MG63 (cell line): ENCODE measurements around the gene KRTAP5-3. TPM values are rescaled to one million over a fixed set of nuclear protein-coding genes. Genes with fewer than 3 reads are reported as not detected.

Source experiments
- DNase-seq: peaks from one replicate; pipeline ENCODE4 v3.0.0-alpha.2; 2020
- H3K27me3 ChIP-seq: fragments of 250-450 bp; sonication (Bioruptor Pico); 2 replicates; pipeline ENCODE4 v1.5.1; 2020; ENCODE audit warnings: mild to moderate bottlenecking, moderate library complexity
- H3K36me3 ChIP-seq: fragments of 250-450 bp; sonication (Bioruptor Pico); 2 replicates; pipeline ENCODE4 v1.5.1; 2020; ENCODE audit warnings: mild to moderate bottlenecking, moderate library complexity
- H3K4me3 ChIP-seq: fragments of 250-450 bp; sonication (Bioruptor Pico); 2 replicates; pipeline ENCODE4 v1.5.1; 2020; ENCODE audit warnings: mild to moderate bottlenecking, moderate library complexity
- H3K9me3 ChIP-seq: fragments of 250-450 bp; sonication (Bioruptor Pico); 2 replicates; pipeline ENCODE4 v1.5.1; 2020; ENCODE audit warnings: mild to moderate bottlenecking, moderate library complexity
- total RNA-seq: library from RNA; depleted of rRNA; stranded (reverse); fragments of >200 nt; shearing (Covaris generic); gene quantifications from 2 replicates; pipeline ENCODE4 v1.2.3, GENCODE V29; 2014; ENCODE audit warnings: low replicate concordance

The KRTAP5-3 gene
- total RNA-seq, 1 experiment from 2014 or later = not detected

DNA sequence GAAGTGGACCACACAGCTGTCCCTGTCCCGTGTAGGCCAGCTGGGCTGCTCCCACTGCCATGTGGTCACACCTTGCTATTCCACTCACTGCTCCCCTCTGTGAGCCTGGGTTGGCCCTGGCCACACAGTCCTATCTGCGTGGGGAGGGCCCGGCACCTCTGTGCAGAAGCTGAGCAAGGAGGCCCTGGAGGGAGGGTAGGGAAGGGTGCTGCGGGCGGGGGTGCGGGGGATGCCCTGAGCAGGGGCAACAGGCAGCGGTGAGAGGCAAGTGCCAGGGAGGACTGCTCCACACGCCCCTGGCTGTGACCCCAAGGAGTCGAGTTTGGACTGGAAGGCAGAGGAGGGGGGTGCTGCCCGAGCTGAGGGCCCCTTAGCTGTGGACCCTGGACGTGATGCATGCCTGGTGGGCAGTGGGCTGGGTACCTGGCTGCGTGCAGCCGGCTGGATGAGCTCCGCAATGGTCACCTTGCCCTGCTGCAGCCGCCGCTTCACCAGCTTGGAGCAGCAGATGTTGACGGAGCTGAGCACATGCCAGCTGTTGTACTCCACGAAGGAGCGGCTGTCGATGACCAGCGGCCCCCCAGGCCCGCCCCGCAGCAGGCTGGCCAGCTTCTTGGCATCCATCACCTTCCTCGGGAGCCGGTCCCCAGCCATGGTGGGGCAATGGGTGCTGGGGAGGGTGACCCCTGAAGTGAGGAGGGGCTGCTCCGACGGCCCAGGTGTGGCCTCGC is 42.9 kb downstream of the KRTAP5-3 start:
- Histone ChIP-seq H3K27me3 (no peaks in the 10 kb centered on the region), H3K36me3 (peaks cover 5% of the 10 kb centered on the region), H3K9me3 (no peaks in the 10 kb centered on the region), H3K4me3 (no peak overlapping the region)
- DNase-seq = no peak

DNA sequence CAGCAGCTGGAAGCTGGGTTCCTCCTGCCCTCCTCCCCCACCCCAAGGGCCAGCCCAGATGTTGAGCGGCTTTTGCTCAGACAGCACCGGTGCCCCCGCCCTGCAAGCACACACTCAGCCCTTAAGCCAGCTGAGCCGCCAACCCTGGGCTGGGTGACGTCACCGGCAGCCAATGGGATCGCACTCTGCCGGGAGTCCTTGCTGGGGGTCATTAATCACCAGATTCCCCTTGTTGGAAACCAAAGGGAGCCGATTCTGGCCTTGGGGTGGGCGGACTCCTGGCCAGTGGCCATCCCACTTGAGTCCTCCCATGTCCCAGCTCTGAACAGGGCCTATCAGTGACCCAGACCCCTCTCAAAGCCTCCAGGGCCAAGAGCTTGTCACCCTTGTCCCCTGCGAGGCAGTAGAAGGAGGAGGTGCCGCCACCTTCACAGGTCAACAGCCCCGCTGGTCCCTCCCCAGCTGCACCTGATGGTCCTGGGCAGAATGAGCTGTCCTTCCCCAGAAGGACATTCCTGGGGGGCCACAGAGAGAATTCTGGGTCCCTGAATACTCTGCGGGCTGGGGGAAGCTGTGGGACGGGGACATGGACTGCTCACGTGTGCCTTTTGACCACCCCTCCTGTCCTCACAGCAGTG is 43.6 kb downstream of the KRTAP5-3 start:
- Histone ChIP-seq H3K9me3 (no peaks in the 10 kb centered on the region), H3K27me3 (no peaks in the 10 kb centered on the region), H3K4me3 (no peak overlapping the region), H3K36me3 (peaks cover 5% of the 10 kb centered on the region)
- DNase-seq = peak; percentile 87

- Histone ChIP-seq H3K36me3 (peaks cover 5% of the 10 kb centered on the region), H3K27me3 (no peaks in the 10 kb centered on the region), H3K9me3 (no peaks in the 10 kb centered on the region)
Measured at GRCh38 chr11:1563697-1564534, 44.3 kb downstream of the KRTAP5-3 start.

DNA sequence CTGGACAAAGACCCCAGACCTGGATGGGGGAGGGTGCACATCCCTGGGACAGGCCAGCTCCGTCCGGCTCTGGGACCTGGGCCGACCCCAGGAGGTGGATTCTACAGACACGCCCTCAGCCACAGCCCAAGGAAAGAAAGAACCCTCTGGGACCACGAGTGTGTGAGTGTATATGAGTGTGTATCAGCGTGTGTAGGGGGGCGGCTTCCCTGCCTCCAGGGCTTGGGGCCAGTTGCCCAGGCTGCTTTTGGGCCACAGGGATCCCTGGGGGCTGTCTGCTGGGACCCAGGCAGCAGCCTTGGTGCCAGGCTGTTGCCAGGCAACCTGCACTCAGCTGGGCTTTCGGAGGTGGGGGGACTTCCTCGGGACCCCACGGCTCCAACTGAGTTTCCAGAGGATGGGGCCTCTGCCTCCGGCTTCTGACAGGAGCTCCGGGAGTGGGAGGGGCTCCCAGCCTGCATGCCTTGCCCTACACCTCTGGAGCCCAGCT is 45.1 kb downstream of the KRTAP5-3 start:
- DNase-seq = no peak
- no peak overlapping the region for H3K4me3 ChIP-seq

More at GRCh38 chr11:1563697-1564534, 44.3 kb downstream of the KRTAP5-3 start:
- no peak for DNase-seq
- H3K4me3 ChIP-seq = no peak overlapping the region

DNA sequence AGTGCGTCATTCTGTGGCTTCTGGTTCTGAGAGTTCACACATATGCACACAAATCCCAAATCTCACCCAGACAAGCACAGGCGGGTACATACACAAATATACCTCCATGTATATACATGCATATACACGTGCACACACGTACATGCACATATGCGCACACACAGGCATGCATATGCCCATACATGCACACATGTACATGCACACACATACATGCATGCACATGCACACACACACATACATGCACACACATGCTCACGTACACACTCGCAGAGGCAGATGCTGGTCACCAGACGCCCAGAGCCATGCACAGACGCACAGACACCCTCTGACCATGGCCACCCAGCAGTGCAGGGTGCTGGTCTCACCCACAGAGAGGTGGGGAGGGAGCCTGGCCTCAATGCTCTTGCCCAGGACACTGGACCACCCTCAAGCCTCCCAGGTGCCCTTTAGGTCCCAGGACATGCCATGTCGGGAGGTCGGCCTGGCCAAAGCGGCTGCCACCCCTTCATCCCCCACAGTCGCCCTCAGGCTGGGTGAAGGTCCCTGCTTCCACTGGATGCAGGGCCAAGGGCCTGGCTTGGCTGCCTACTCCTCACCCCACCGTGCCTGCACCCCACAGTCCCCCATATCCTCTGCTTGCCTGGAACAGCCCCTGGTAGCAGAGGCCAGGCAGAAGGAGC is 45.7 kb downstream of the KRTAP5-3 start:
- H3K4me3 ChIP-seq = no peak overlapping the region
- no peaks in the 10 kb centered on the region for H3K9me3 ChIP-seq
- no peaks in the 10 kb centered on the region for H3K27me3 ChIP-seq
- peaks cover 12% of the 10 kb centered on the region for H3K36me3 ChIP-seq
- no peak for DNase-seq

More for the DNA sequence above, 45.1 kb downstream of the KRTAP5-3 start:
- Histone ChIP-seq H3K27me3 (no peaks in the 10 kb centered on the region), H3K9me3 (no peaks in the 10 kb centered on the region), H3K36me3 (peaks cover 8% of the 10 kb centered on the region)

GRCh38 chr11:1561955-1562354 is 46.3 kb downstream of the KRTAP5-3 start:
- DNase-seq = no peak
- Histone ChIP-seq H3K27me3 (no peaks in the 10 kb centered on the region), H3K9me3 (no peaks in the 10 kb centered on the region), H3K36me3 (peaks cover 15% of the 10 kb centered on the region), H3K4me3 (no peak overlapping the region)

DNA sequence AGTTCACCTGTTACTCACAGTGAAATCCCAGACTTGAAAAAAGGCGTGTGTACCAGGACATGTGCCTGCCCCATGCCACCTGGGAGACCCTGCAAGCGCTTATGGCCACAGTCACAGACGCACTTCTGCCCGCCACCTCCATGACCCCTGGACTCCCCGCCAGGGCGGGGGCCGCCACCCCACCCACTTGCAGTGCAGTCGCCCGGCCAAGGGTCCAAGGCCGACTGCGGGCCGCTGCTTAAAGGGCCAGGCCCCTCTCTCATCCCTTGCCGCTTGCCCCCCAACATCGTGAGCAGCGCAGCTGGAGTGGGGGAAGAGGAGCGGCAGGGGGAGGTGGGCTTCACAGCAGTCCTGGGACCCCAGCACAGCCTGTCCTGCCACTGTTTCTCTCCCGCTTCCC is 47.0 kb downstream of the KRTAP5-3 start:
- Histone ChIP-seq H3K36me3 (peaks cover 15% of the 10 kb centered on the region), H3K4me3 (no peak overlapping the region), H3K27me3 (no peaks in the 10 kb centered on the region), H3K9me3 (no peaks in the 10 kb centered on the region)
- no peak for DNase-seq

- H3K4me3 ChIP-seq = no peak overlapping the region
- DNase-seq = no peak
- H3K9me3 ChIP-seq = no peaks in the 10 kb centered on the region
- H3K27me3 ChIP-seq = no peaks in the 10 kb centered on the region
- H3K36me3 ChIP-seq = peaks cover 15% of the 10 kb centered on the region
Measured at GRCh38 chr11:1560649-1561251, 47.5 kb downstream of the KRTAP5-3 start.

GRCh38 chr11:1560002-1560648 is 48.1 kb downstream of the KRTAP5-3 start:
- Histone ChIP-seq H3K27me3 (no peaks in the 10 kb centered on the region), H3K9me3 (no peaks in the 10 kb centered on the region)
- no peak for DNase-seq

GRCh38 chr11:1559111-1559951 is 48.9 kb downstream of the KRTAP5-3 start:
- Histone ChIP-seq H3K9me3 (no peaks in the 10 kb centered on the region), H3K4me3 (peak overlapping the region; percentile 21), H3K27me3 (no peaks in the 10 kb centered on the region), H3K36me3 (peaks cover 10% of the 10 kb centered on the region)
- DNase-seq = peak; percentile 99

More at GRCh38 chr11:1560002-1560648, 48.1 kb downstream of the KRTAP5-3 start:
- peaks cover 15% of the 10 kb centered on the region for H3K36me3 ChIP-seq
- no peak overlapping the region for H3K4me3 ChIP-seq

- peak overlapping the region; percentile 21 for H3K4me3 ChIP-seq
- DNase-seq = no peak
- no peaks in the 10 kb centered on the region for H3K27me3 ChIP-seq
- peaks cover 10% of the 10 kb centered on the region for H3K36me3 ChIP-seq
- H3K9me3 ChIP-seq = no peaks in the 10 kb centered on the region
Measured at GRCh38 chr11:1558775-1559110, 49.5 kb downstream of the KRTAP5-3 start.

DNA sequence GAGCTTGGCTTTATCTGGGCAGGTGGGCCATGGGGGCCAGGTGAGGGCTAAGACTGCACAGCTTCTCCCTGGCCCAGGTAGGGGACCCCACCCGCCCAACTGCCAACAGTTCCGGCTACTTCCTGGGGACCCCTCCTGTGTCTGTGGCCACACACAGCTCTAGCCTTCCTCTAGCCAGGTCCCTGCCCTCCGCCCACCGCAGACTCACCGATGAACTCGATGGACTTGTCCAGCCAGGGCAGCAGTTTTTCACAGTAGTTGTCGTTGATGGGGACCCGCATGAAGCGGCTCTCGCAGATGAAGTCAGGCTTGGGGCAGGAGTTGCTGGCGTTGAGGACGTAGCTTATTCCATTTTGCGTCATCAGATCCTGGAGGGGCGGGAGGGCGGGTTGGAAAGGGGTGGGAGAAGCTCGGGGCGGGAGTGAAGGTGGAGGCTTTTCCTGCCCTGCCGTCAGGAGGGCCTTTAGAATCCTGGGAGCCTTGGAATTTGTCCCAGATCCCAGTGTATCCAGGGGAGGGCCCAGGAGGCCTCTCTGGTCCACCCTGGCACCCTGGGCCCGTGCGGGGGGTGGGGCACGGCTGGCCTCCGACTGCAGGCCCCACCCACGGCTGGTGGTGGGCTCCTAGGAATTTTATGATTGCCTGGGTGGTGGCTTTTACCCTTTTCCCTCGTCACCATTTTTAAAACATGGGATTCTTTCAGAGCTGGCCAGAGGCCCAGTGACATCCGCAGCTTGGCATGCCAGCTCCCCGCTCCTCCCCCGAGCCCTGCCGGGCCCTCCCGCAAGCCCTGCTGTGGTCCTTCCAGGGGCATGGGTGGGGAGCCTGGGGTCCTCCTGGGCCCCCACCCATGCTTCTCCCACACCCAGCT is 50.1 kb downstream of the KRTAP5-3 start:
- Histone ChIP-seq H3K4me3 (peak overlapping the region; percentile 21), H3K9me3 (no peaks in the 10 kb centered on the region), H3K36me3 (peaks cover 10% of the 10 kb centered on the region), H3K27me3 (no peaks in the 10 kb centered on the region)
- DNase-seq = peak; percentile 87
